Measurements from ENCODE around the gene POMT2.
A peak's percentile ranks its signal among the peaks of the same experiment; 100 is the strongest.
"Not testable (repeated sequence)": the region's sequence is repeated elsewhere in the genome, so short reads cannot be mapped to it uniquely, and the experiment has no call there.

The POMT2 gene

GRCh38 chr14:77290705-77291104 is 30.0 kb downstream of the POMT2 start:
- no peak for DNase-seq

GRCh38 chr14:77286576-77286975 is 34.1 kb downstream of the POMT2 start:
- no peak for DNase-seq

- no peak for DNase-seq
Observed at GRCh38 chr14:77284466-77284865, 36.2 kb downstream of the POMT2 start.

- DNase-seq: no peak
Observed at GRCh38 chr14:77284066-77284465, 36.6 kb downstream of the POMT2 start.

- no peak for DNase-seq
Observed at GRCh38 chr14:77281852-77282410, 38.8 kb downstream of the POMT2 start.

GRCh38 chr14:77280921-77281320 is 39.8 kb downstream of the POMT2 start:
- DNase-seq: not testable (repeated sequence)

GRCh38 chr14:77279719-77280118 is 41.0 kb downstream of the POMT2 start:
- DNase-seq: no peak

GRCh38 chr14:77278461-77279230 is 42.0 kb downstream of the POMT2 start:
- DNase-seq: no peak

- DNase-seq: no peak
Observed at GRCh38 chr14:77276959-77277358, 43.7 kb downstream of the POMT2 start.

GRCh38 chr14:77276295-77276935 is 44.3 kb downstream of the POMT2 start:
- no peak for DNase-seq

- peak; percentile 80 for DNase-seq
Observed at GRCh38 chr14:77275601-77276017, 45.1 kb downstream of the POMT2 start.

GRCh38 chr14:77275041-77275580 is 45.6 kb downstream of the POMT2 start:
- DNase-seq: no peak

- no peak for DNase-seq
Observed at GRCh38 chr14:77273796-77274195, 46.9 kb downstream of the POMT2 start.

GRCh38 chr14:77272261-77272660 is 48.4 kb downstream of the POMT2 start:
- no peak for DNase-seq

- no peak for DNase-seq
Observed at GRCh38 chr14:77271113-77271710, 49.5 kb downstream of the POMT2 start, which contains the start of gene NGB. TSS of gene NGB (minus strand) at chr14:77271206. CDS start at chr14:77270937, 269 bp downstream.

- peak; percentile 62 for DNase-seq
Observed at GRCh38 chr14:77270361-77271112, 50.1 kb downstream of the POMT2 start.

GRCh38 chr14:77268989-77269600 is 51.6 kb downstream of the POMT2 start:
- DNase-seq: peak; percentile 14

GRCh38 chr14:77267937-77268699 is 52.6 kb downstream of the POMT2 start:
- DNase-seq: no peak

GRCh38 chr14:77266336-77266735 is 54.3 kb downstream of the POMT2 start:
- DNase-seq: no peak

- no peak for DNase-seq
Observed at GRCh38 chr14:77265561-77266335, 54.9 kb downstream of the POMT2 start.

GRCh38 chr14:77265187-77265515 is 55.5 kb downstream of the POMT2 start:
- no peak for DNase-seq
